NCI-H2196 treated with DMSO at 0.1 percent for 48 hours (cell line): ENCODE results near the gene AKAP1.

Experiments
- DNase-seq: peaks from one replicate; lab custom pipeline; 2025; ENCODE audit not compliant: unreplicated experiment; lab: John Stamatoyannopoulos, UW

The AKAP1 gene

GRCh38 chr17:57125866-57126265 lies 40.8 kb downstream of the AKAP1 start:
- no peak for DNase-seq

DNA sequence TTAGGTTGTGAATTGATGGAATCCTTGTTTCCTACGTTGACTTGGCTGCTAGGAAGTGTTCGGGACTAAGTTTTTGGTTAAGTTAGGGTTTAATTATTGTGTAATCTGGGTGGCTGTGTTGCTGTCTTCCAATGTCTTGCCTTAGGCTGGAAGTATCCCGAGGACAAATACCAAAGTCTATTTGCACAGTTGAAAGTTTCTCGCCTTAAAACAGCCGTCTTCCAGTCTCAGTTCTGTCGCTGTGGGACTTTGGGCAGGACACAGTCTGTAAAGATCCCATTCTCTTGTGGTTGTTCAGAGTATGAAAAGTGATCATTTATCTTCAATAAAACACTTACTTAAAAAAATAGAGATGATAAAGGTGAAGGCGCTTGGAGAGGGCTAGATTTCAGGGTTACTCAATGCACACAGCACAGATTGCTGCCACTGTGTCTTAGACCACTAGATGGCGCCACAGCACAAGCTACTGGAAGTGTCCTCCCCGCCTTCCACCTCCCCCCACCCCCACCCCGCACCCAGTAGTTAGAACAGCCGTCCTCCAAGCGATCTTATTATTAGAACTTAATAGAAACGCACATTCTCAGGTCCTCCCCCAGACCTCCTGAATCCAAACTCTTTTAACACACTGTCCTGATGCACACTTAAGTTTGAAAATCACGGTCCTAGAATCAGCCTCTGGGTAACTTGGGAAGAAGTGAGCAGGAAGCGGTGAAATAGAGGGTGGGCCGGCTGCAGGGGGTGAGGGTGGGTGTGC lies 45.8 kb downstream of the AKAP1 start:
- peak; percentile 50 for DNase-seq

- no peak for DNase-seq
These were observed 47.6 kb downstream of the AKAP1 start for GRCh38 chr17:57132663-57133062.

- no peak for DNase-seq
These were observed 48.4 kb downstream of the AKAP1 start for GRCh38 chr17:57133486-57133885.

GRCh38 chr17:57135026-57135788 lies 50.2 kb downstream of the AKAP1 start:
- no peak for DNase-seq

- DNase-seq = no peak
These were observed 50.8 kb downstream of the AKAP1 start for GRCh38 chr17:57135789-57136291.

- DNase-seq = no peak
These were observed 51.3 kb downstream of the AKAP1 start for GRCh38 chr17:57136355-57136754.

- no peak for DNase-seq
These were observed 53.2 kb downstream of the AKAP1 start for GRCh38 chr17:57138030-57138911.

DNA sequence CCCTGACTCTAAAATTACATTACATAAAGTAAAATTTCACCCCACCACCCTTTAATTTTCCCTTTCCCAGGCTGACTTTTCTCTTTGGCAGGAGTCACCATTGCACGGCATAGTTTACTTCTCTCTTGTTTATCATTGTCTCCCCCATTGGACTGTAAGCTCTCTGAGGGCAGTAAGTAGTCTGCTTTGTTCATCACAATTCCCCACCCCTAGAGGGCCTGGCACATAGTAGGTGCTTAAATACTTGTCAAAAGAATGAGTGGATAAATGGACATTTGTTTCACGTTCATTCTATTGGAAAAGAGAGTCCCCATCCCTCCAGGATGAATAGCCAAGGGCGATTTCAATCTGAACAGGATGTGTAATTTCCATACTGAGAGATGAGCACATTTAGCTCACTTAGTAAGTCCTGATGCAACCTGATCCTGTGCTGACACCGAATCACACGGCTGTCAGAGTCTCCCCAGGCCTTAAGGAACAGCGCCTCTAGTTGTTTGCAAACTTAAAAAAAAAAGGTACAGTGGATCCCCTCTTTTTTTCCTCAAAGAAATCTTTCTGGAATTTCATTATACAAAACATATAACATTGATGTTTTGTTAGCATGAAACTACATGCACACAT lies 54.0 kb downstream of the AKAP1 start:
- DNase-seq = no peak

DNA sequence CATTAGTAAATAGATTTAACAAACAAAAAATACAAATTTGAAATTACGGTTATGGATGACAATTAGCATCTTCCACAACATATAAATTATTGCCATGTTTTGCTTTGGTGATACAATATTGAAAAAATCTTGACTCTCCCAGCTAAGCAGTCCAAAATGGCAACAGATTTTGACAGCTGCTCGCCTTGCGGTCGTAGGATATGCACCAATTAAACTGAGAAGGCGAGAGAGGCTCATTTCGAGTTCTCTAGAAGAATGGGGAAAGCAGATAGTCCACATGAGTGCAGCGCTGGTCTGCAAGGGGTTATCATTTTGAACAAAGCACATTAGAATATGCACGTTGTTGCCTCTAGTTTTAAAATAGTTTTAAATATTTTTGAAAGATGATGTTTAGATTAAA lies 55.3 kb downstream of the AKAP1 start:
- no peak for DNase-seq

GRCh38 chr17:57142925-57143324 lies 57.9 kb downstream of the AKAP1 start:
- no peak for DNase-seq

DNA sequence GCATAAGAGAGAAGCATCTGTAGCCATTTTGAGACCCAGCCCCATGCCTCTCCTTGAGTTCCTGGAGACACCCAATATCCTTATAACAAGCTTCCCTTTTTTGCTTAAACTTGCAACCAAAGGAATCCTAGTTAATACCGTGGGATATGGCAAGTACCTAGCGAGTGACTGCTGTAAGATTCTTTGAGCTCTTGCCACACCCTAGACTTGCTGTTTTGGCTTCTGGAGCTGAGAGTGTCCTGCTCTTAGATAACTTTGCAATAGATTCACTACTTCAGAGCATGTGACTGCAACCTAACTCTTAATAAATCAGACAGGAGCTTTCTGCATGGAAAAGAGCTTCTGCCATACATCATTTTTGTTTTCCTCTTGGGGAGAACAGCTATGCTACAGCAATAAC lies 58.3 kb downstream of the AKAP1 start:
- DNase-seq = no peak

DNA sequence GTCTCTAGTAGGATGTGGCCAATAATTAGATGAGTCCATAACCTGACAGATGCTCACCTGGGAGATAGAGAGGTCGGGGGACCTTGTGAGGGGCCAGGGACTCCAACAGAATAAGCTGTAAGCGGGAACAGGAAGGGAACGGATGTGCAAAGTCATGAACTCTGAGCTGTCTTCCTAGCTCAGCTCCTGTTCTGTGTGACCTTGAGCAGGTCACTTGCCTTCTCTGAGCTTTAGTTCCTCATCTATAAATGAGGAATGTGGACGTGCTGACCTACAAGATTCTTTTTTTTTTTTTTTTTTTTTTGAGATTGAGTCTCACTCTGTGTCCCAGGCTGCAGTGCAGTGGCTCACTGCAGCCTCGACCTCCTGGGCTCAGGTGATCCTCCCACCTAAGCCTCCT lies 58.9 kb downstream of the AKAP1 start:
- DNase-seq = no peak

GRCh38 chr17:57144567-57144966 lies 59.5 kb downstream of the AKAP1 start:
- no peak for DNase-seq

DNA sequence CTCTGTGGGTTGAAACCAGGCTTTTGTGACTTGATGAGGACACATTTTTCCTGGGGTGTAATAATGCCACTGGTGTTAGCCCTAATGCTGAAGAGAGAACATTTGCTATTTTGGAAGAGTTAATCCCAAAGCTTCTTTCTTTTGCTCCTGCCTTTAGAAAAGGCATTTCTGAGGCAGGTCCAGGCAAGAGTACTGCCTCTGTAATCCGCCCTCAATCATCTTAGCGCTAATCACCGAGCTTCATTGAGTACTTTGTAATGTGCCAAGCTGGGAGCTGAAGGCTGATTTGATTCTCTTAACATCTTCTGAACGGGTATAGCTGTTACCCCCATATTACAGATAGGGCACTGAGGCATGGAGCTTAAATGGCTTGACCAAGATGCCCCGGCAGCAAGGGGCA lies 60.3 kb downstream of the AKAP1 start:
- no peak for DNase-seq

DNA sequence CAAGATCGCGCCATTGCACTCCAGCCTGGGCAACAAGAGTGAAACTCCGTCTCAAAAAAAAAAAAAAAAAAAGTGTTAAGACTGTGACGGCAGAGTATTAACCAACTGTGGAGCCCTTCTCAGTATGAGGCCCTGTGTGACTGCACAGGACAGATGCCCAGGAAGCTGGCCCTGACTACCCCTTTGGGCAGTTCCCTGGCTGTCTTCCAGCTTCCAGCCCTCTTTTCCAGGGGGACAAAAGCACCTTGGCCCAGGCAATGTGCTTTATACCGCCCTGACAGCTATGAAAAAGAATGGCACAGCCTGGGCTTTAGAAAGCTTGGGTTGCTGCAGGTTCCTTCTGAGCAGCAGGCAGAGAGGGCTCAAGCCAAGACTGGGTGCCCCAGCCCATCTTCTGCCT lies 61.2 kb downstream of the AKAP1 start:
- no peak for DNase-seq

- no peak for DNase-seq
These were observed 66.8 kb downstream of the AKAP1 start for GRCh38 chr17:57151798-57152197.

DNA sequence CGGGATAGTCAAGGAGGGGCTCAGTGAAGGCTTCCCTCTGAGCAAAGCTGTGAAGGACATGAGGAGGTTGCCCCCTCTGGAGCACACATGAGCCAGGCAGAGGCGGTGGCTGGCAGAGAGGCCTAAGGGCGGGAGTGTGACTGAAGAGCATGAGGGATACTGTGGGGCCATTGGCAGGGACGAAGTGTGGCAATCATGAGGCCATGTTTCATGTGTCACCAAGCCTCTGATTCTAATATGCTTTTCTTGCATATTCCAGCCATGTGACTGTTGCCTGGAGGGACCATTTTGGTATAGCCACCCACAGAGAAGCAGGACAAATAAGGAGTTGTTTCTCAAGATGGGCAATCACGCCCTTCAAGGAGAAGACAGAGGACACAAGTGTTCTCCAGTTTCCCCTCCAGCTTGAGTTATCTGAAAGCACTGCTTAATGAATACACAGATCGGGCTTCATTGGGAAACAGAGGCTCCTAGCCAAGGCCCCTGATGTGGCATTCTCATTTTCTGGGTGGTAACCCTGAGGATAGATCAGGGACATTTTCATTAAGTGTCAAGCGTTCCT lies 68.0 kb downstream of the AKAP1 start:
- DNase-seq = no peak

GRCh38 chr17:57154921-57155320 lies 69.9 kb downstream of the AKAP1 start:
- DNase-seq = no peak

- no peak for DNase-seq
These were observed 73.3 kb downstream of the AKAP1 start for GRCh38 chr17:57158325-57158724.

DNA sequence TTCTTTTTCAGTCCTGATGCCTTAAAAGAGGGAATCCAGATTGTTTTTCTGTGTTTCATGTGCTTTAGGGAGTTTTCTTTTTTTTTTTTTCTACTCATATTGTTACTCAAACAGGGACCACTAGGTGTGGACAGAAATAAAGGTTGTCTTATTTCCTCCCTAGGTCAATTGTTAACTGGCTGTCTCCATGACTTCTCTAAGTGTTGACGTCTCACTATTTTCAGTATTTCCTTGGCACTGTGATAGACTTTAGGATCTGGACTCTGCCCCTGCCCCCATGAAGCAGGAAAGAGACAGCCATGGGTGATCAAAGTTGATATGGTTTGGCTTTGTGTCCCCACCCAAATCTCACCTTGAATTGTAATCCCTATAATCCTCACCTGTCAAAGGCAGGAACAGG lies 73.7 kb downstream of the AKAP1 start:
- DNase-seq = no peak
